Natural killer cell treated with Interleukin-12 subunit alpha and Interleukin-12 subunit beta and Interleukin-15 and Interleukin-18, amount 100 ng/mL, for 72 hours (primary cell): ENCODE measurements around the gene THY1. TPM values are rescaled to one million over a fixed set of nuclear protein-coding genes. Genes with fewer than 3 reads are reported as not detected.
A peak's percentile ranks its signal among the peaks of the same experiment; 100 is the strongest.

Source experiments
- ATAC-seq, 2 donors: fragments of 150-1000 bp; cut with Tn5 transposase in 1 of 2; sonication (Bioruptor Pico), chemical (Tn5 transposase) in 1 of 2; 2 replicates each; pipeline ENCODE4 v1.10.0; 2021
- DNase-seq: peaks from one replicate; pipeline ENCODE4 v3.0.0; 2022; ENCODE audit warnings: low spot score
- H3K27ac Mint-ChIP-seq, 2 donors: 1 replicate in 1 of 2; 2 replicates in 1 of 2; pipeline ENCODE4 v1.8.0; 2022; ENCODE audit warnings: mixed read lengths in 2 of 2, mild to moderate bottlenecking in 1 of 2, moderate library complexity in 1 of 2
- H3K27me3 Mint-ChIP-seq, 2 donors: 1 replicate in 1 of 2; 2 replicates in 1 of 2; pipeline ENCODE4 v1.8.0; 2022; ENCODE audit warnings: mixed read lengths in 2 of 2
- H3K36me3 Mint-ChIP-seq: one replicate; pipeline ENCODE4 v1.8.0; 2022; ENCODE audit warnings: mixed read lengths
- H3K4me1 Mint-ChIP-seq, 2 donors: 1 replicate in 1 of 2; 2 replicates in 1 of 2; pipeline ENCODE4 v1.8.0; 2022; ENCODE audit warnings: low read depth in 2 of 2, mixed read lengths in 2 of 2, mild to moderate bottlenecking in 1 of 2
- H3K4me3 Mint-ChIP-seq: one replicate; pipeline ENCODE4 v1.8.0; 2022; ENCODE audit warnings: mixed read lengths
- H3K9me3 Mint-ChIP-seq: 2 replicates; pipeline ENCODE4 v1.8.0; 2022; ENCODE audit warnings: mixed read lengths
- total RNA-seq, 2 donors: library from RNA; stranded (reverse); gene quantifications; one replicate each; pipeline ENCODE4 v1.2.3, GENCODE V29; 2022

THY1 gene
- total RNA-seq, 2 donors from 2014 or later, result not detected

DNA sequence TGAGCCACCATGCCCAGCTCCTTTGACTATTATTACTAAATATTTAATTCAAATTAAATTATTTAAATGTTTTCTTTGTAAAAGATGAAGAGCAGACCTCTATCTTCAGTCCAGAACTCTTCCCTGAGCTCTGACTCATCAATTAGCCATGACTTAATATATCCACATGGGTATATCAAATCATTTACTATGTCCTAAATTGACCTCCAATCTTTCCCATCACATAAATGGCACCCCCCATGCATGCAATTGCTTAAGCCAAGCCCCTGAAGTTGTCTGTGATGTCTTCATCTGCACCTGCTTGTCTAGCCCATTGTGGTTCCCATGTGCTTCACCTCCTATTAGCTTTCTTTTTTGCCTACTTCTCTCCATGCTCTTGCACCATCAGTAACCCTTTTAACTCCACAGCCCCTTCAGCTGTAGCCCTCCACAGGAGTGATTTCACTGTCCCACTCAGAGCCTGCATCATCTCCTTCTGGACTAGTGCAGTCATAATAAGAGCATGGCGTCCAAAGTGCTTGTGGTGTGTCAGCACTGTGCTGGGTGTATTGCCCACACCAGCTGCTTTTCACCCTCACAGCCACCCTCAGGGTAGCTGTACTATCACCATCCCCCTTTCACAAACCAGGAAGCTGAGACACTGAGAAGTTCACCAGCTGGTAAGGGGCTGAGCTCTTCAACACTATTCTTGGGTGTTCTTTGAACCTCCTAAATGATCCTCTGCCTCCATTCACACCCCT is 11.8 kb upstream of the THY1 start:
- H3K4me3 Mint-ChIP-seq, result no peak overlapping the region
- DNase-seq, result no peak
- peak; percentile 50 to 59 for ATAC-seq
- H3K27ac Mint-ChIP-seq, result no peak overlapping the region
- no peaks in the 10 kb centered on the region for H3K4me1 Mint-ChIP-seq
- no peaks in the 10 kb centered on the region for H3K9me3 Mint-ChIP-seq
- H3K36me3 Mint-ChIP-seq, result peaks cover 4% of the 10 kb centered on the region
- peaks cover 44 to 51% of the 10 kb centered on the region in 2 donors for H3K27me3 Mint-ChIP-seq

DNA sequence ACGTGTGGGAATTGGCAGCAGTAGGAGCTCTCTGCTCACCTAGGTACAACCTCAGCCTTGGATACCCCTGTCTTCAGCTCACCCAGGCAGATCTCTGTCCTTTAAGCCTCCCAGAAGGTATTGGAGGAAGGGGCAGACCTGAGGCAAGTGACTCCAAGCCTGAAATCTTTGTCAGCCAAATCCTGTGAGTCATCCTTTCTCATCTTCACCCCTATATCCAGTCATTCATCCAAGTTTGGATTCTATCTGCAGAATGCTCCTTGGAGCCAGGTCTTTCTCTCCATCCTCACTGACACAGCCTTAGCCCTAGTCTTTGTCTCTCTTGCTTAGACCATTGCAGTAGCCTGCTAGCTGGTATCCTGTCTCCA is 10.4 kb upstream of the THY1 start:
- Mint-ChIP-seq H3K27me3 (peaks cover 50 to 52% of the 10 kb centered on the region in 2 donors), H3K4me3 (no peak overlapping the region), H3K9me3 (no peaks in the 10 kb centered on the region), H3K36me3 (peaks cover 4% of the 10 kb centered on the region), H3K27ac (no peak overlapping the region), H3K4me1 (no peaks in the 10 kb centered on the region)
- DNase-seq, result no peak
- ATAC-seq, result no peak

GRCh38 chr11:119432484-119433357 is 9.7 kb upstream of the THY1 start:
- H3K27ac Mint-ChIP-seq, result no peak overlapping the region
- H3K36me3 Mint-ChIP-seq, result peaks cover 4% of the 10 kb centered on the region
- H3K4me3 Mint-ChIP-seq, result no peak overlapping the region
- ATAC-seq (no peak), DNase-seq (no peak)
- no peaks in the 10 kb centered on the region for H3K4me1 Mint-ChIP-seq
- H3K9me3 Mint-ChIP-seq, result no peaks in the 10 kb centered on the region
- H3K27me3 Mint-ChIP-seq, result peaks cover 52 to 54% of the 10 kb centered on the region in 2 donors

DNA sequence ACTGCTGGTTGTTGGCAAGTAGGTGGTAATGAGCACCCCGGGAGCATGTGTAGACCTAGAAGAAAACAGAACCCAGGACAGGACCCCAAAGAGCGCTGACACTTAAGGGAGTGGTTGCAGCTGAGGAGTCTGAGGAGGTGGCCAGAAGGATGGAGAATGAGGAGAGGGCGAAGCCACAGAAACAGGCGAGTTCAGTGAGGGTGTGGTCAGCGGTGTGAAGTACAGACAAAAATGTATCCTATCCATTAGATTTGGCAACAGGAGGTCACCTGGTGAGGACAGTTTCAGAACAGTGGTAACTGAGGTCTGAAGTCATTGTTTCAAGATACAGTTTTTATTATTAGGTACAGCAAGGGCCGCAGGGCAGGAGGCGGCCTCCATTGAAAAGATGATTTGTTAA is 8.6 kb upstream of the THY1 start:
- peaks cover 0 to under 1% of the 10 kb centered on the region in 2 donors for H3K4me1 Mint-ChIP-seq
- ATAC-seq, result no peak
- H3K27ac Mint-ChIP-seq, result no peak overlapping the region
- no peaks in the 10 kb centered on the region for H3K9me3 Mint-ChIP-seq
- no peak for DNase-seq
- H3K36me3 Mint-ChIP-seq, result no peaks in the 10 kb centered on the region
- H3K27me3 Mint-ChIP-seq, result peaks cover 44 to 54% of the 10 kb centered on the region in 2 donors
- H3K4me3 Mint-ChIP-seq, result no peak overlapping the region

DNA sequence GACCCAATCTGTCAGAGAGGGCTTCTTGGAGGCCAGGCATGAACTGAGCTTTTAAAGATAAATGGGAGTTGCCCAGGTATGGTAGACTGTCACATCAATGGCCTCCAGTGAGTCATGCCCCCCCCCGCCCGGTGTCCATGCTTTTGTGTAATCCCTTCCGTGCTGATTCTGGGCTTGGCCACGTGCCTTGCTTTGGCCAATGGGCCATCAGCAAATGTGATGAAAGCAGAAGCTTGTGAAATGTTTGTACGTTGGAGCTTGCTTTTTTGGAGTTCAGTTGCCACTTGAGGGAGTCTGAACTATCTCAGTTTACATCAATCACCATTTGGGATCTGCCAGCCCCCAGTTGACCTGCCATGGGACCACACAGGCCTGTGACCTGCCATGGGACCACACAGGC is 4.3 kb upstream of the THY1 start:
- H3K4me3 Mint-ChIP-seq, result no peak overlapping the region
- H3K36me3 Mint-ChIP-seq, result no peaks in the 10 kb centered on the region
- ATAC-seq (no peak), DNase-seq (no peak)
- peaks cover 59 to 61% of the 10 kb centered on the region in 2 donors for H3K27me3 Mint-ChIP-seq
- no peak overlapping the region for H3K27ac Mint-ChIP-seq
- H3K4me1 Mint-ChIP-seq, result peaks cover 8 to 9% of the 10 kb centered on the region in 2 donors
- no peaks in the 10 kb centered on the region for H3K9me3 Mint-ChIP-seq

DNA sequence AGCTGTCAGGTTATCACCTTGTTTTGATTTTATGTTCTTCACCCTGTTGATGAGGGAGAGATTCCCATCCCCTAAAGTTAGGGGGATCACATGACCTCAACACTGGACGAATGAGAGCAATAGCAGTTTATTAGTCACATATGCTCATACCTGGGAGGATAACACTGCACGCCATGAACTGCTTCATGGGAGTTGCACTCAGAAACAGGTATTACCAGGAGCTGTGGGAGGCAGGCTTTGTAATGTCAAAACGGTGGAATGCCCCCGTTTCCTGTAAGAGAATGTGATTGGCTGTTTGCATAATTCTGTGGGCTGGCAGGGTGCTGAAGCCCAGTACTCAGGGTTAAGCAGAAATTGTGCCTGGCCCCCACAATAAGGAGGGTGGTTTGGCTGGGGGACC is 3.2 kb upstream of the THY1 start:
- ATAC-seq, result no peak
- H3K4me3 Mint-ChIP-seq, result no peak overlapping the region

DNA sequence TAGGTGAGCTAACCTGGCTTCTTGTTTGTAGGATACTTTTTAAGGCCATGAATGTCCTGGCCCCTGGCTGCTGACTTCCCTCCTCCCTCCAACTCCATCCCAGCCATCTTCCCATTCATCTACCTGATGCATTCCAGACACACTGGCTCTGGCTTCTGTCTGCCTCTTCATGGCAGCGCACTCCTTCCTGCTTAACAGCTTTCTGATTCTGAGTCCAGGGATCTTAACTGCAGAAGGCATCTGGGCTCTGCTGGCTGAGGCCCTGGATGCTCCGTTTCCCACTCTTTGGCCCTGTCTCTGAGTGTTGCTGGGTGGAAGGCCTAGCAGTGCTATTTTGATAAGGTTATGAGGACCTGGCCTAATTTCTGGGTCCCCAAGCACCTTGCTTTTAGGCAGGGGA is 1.8 kb upstream of the THY1 start:
- Mint-ChIP-seq H3K27me3 (peaks cover 40 to 56% of the 10 kb centered on the region in 2 donors), H3K27ac (no peak overlapping the region)
- ATAC-seq, result no peak

More for the DNA sequence above, 3.2 kb upstream of the THY1 start:
- Mint-ChIP-seq H3K27me3 (peaks cover 54 to 58% of the 10 kb centered on the region in 2 donors), H3K36me3 (no peaks in the 10 kb centered on the region), H3K4me1 (peaks cover 13% of the 10 kb centered on the region in 2 donors), H3K9me3 (no peaks in the 10 kb centered on the region), H3K27ac (peak overlapping the region in 1 of 2 donors; percentile 44)
- no peak for DNase-seq

DNA sequence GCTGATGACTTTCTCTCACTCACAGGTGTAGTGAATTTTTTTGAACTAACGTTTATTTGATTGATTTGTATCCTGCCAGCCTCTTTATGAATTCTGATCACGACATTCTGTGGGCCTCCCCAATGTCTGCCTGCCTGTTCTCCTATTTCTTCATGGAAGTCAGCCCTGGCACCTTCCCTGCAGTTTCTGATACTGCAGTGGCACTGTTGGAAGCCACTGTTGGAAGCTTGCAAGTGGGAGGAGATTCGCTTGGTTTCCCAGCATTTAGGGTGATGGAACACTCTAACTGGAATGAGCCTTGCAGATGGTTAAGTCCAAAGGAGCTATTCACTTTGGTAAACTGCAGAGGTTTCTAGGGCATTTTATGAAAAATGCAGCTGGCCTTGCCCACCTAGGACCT is 1.3 kb upstream of the THY1 start:
- no peak for ATAC-seq
- Mint-ChIP-seq H3K27ac (no peak overlapping the region), H3K27me3 (peaks cover 38 to 55% of the 10 kb centered on the region in 2 donors), H3K9me3 (no peaks in the 10 kb centered on the region), H3K4me1 (peaks cover 13% of the 10 kb centered on the region in 2 donors), H3K4me3 (no peak overlapping the region), H3K36me3 (no peaks in the 10 kb centered on the region)
- no peak for DNase-seq

More for the DNA sequence above, 1.8 kb upstream of the THY1 start:
- no peak for DNase-seq
- peaks cover 13% of the 10 kb centered on the region in 2 donors for H3K4me1 Mint-ChIP-seq
- H3K4me3 Mint-ChIP-seq, result no peak overlapping the region
- no peaks in the 10 kb centered on the region for H3K9me3 Mint-ChIP-seq
- H3K36me3 Mint-ChIP-seq, result no peaks in the 10 kb centered on the region

DNA sequence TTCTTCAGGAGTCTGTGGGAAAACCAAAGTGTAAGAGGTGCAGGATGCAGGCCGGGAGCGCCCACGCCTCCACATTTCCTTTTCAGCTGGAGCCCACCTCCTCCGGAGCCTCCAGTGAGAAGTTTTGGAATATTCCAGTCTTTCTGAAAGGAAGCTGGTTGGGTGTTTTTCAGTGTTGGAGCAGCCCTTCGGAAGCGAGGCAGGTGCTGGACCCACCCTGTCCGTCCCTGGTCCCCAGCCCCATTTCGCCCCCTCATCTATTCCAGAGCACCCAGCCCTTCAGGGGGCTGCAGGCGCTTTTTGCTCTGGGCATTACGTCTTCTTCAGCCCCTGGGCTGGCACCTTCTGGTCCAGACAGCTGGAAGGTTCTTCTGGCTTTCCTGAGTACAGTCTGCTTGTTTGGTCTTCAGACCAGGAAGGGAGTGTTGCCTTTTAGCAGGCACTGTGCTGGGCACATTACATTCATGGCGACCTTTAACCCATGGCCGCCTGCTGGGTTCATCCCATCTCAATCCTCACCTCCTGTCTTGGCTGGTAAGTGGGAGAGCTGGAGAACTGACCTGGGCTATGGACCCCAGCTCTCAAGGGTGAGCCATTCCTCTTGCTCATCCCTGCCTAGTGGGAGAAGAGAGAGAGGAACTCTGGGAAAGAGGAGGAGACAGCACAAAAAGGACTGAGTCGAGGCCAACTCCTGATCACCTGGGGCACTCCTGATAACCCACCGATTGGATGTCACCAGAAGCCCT is 710 bp upstream of the THY1 start:
- no peaks in the 10 kb centered on the region for H3K36me3 Mint-ChIP-seq
- no peaks in the 10 kb centered on the region for H3K9me3 Mint-ChIP-seq
- peaks cover 38 to 54% of the 10 kb centered on the region in 2 donors for H3K27me3 Mint-ChIP-seq
- ATAC-seq (no peak), DNase-seq (no peak)
- no peak overlapping the region for H3K27ac Mint-ChIP-seq
- H3K4me1 Mint-ChIP-seq, result peaks cover 13% of the 10 kb centered on the region in 2 donors
- no peak overlapping the region for H3K4me3 Mint-ChIP-seq

GRCh38 chr11:119421941-119422808 is 797 bp downstream of the THY1 start:
- Mint-ChIP-seq H3K4me3 (peak overlapping the region; percentile 39), H3K27ac (no peak overlapping the region), H3K27me3 (peaks cover 44 to 49% of the 10 kb centered on the region in 2 donors), H3K9me3 (no peaks in the 10 kb centered on the region), H3K36me3 (no peaks in the 10 kb centered on the region), H3K4me1 (peaks cover 13% of the 10 kb centered on the region in 2 donors)
- ATAC-seq (no peak), DNase-seq (no peak)

- H3K4me1 Mint-ChIP-seq, result peaks cover 11 to 12% of the 10 kb centered on the region in 2 donors
- ATAC-seq, result no peak
- no peaks in the 10 kb centered on the region for H3K36me3 Mint-ChIP-seq
- DNase-seq, result no peak
- no peak overlapping the region for H3K27ac Mint-ChIP-seq
- H3K9me3 Mint-ChIP-seq, result no peaks in the 10 kb centered on the region
- H3K4me3 Mint-ChIP-seq, result no peak overlapping the region
- H3K27me3 Mint-ChIP-seq, result peaks cover 40 to 45% of the 10 kb centered on the region in 2 donors
Measured at GRCh38 chr11:119421351-119421750, 1.6 kb downstream of the THY1 start.

GRCh38 chr11:119420631-119421030 is 2.3 kb downstream of the THY1 start:
- ATAC-seq (no peak), DNase-seq (no peak)
- Mint-ChIP-seq H3K27me3 (peaks cover 36 to 42% of the 10 kb centered on the region in 2 donors), H3K36me3 (no peaks in the 10 kb centered on the region), H3K9me3 (no peaks in the 10 kb centered on the region), H3K27ac (no peak overlapping the region), H3K4me3 (no peak overlapping the region), H3K4me1 (peaks cover 7 to 8% of the 10 kb centered on the region in 2 donors)
